Stimulated activated naive CD8-positive, alpha-beta T cell treated with anti-CD3 and anti-CD28 coated beads, Interleukin-15, amount 100 ng/mL, for 72 hours (primary cell): ENCODE data around the gene ABCA6.

ENCODE experiments used
- ATAC-seq: fragments of 150-1000 bp; cut with Tn5 transposase; 2 replicates; pipeline ENCODE4 v1.10.0; 2021; ENCODE audit warnings: mild to moderate bottlenecking, moderate library complexity
- DNase-seq, 2 donors: peaks; one replicate each; pipeline ENCODE4 v3.0.0; 2021 to 2022
- H3K27ac Mint-ChIP-seq, 2 donors: one replicate each; pipeline ENCODE4 v1.8.0; 2022; ENCODE audit warnings: mild to moderate bottlenecking in 2 of 2, mixed read lengths in 2 of 2, moderate library complexity in 2 of 2
- H3K27me3 Mint-ChIP-seq: one replicate; pipeline ENCODE4 v1.8.0; 2022; ENCODE audit warnings: mixed read lengths
- H3K4me1 Mint-ChIP-seq: one replicate; pipeline ENCODE4 v1.8.0; 2022; ENCODE audit warnings: mild to moderate bottlenecking, mixed read lengths
- H3K4me3 Mint-ChIP-seq, 2 donors: one replicate each; pipeline ENCODE4 v1.8.0; 2022; ENCODE audit warnings: mild to moderate bottlenecking in 2 of 2, mixed read lengths in 2 of 2, moderate library complexity in 1 of 2
- H3K9me3 Mint-ChIP-seq, 2 donors: one replicate each; pipeline ENCODE4 v1.8.0; 2022; ENCODE audit warnings: mixed read lengths in 2 of 2

Gene ABCA6

DNA sequence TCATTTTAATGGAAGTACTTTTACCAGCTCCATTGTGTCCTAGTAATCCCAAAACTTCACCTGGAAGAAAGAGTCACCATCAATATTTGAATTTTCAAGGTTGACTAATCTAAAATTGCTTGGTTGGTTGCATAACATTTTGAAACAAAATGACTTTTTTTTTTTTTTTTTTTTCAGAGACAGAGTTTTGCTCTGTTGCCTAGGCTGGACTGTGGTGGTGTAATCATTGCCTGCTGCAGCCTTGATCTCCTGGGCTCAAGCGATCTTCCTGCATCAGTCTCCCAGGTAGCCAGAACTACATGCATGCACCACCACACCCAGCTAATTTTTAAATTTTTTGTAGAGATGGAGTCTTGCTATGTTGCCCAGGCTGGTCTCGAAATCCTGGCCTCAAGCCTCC, 12.6 kb upstream of the ABCA6 start:
- Mint-ChIP-seq H3K9me3 (no peaks in the 10 kb centered on the region), H3K27ac (no peak overlapping the region), H3K27me3 (no peaks in the 10 kb centered on the region), H3K4me1 (no peaks in the 10 kb centered on the region), H3K4me3 (no peak overlapping the region)
- no peak for ATAC-seq
- no peak for DNase-seq

DNA sequence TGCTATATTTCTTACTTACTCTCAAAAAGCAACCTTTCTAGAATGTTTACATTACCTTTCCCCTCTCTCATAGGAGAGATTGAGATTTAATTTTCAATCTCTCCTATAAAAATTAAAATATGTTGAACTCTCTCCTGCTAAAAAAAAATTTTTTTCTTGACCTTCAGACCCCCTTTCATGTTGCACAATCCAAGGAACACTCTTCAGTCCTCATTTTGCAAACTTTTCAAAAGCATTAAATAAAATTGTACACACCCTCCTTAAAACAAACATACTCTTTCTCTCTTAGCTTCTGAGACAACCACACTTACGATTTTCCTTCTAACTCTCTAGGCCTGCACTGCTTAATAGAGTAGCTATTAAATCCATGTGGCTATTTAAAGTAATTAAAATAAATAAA, 8.6 kb upstream of the ABCA6 start:
- no peak for ATAC-seq
- no peak for DNase-seq
- H3K9me3 Mint-ChIP-seq, result no peaks in the 10 kb centered on the region
- no peak overlapping the region for H3K4me3 Mint-ChIP-seq
- H3K27ac Mint-ChIP-seq, result no peak overlapping the region
- no peaks in the 10 kb centered on the region for H3K4me1 Mint-ChIP-seq
- H3K27me3 Mint-ChIP-seq, result no peaks in the 10 kb centered on the region

DNA sequence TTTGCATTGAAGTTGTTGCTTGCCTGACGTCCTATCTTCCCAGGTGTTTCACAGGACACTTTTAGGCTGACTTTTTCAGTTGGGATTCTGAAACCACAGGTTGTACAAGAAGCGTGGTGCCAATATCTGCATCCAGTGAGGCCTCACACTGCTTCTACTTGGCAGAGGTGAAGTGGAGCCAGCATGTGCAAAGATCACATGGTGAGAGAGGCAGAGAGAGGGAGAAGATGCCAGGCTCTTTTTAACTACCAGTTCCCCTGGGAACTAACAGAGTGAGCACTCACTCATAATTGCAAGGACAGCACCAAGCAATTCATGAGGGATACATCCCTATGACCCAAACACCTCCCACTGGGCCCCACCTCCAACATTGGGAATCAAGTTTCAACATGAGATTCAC, 5.8 kb upstream of the ABCA6 start:
- DNase-seq, result no peak
- ATAC-seq, result no peak
- H3K27me3 Mint-ChIP-seq, result no peaks in the 10 kb centered on the region
- H3K9me3 Mint-ChIP-seq, result no peaks in the 10 kb centered on the region
- no peak overlapping the region for H3K27ac Mint-ChIP-seq
- H3K4me1 Mint-ChIP-seq, result no peaks in the 10 kb centered on the region
- no peak overlapping the region for H3K4me3 Mint-ChIP-seq

DNA sequence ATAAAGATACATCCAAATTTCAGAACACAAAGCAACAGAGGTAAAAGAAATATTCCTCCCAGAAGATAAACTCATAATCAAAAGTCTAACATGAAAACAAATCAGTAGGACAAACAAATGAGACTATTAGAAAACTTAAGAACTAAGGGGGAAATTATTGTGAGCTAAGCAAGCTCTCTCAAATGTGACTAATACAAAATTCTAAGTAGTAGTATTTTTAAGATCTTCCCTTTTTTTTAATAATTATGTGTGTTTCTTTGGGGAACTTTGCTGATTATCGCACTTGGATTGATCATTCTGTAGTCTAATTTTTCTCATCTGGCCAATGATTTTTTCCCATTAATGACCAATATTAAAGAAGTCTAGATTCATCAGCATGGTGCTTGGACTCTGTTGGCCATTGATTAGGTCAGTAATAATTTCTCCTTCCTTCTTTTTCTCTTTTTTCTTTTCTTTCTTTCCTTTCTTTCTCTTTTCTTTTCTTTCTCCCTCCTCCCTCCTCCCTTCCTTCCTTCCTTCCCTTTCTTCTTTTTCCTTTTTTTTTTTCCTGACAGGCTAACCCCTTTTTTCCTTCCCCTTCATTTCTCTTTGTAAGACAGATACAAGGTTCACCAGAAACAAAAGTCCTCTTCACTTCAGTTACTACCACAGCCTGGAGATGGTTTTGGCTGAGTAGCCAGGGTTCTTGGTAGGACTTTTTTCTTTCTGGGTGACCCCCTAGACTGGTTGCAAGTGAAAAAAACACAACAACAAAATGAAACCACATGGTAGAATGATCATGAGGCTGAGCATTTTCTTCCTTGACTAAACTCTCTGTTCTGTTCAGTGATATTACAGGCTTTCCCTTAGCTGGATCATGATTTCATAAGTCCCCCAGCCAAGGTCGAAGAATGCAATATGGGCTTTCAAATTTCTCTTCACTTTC, 2.9 kb upstream of the ABCA6 start:
- no peak for ATAC-seq
- peaks cover 7% of the 10 kb centered on the region for H3K27me3 Mint-ChIP-seq
- H3K4me3 Mint-ChIP-seq, result no peak overlapping the region
- no peak for DNase-seq
- H3K9me3 Mint-ChIP-seq, result no peaks in the 10 kb centered on the region
- no peaks in the 10 kb centered on the region for H3K4me1 Mint-ChIP-seq
- H3K27ac Mint-ChIP-seq, result no peak overlapping the region

DNA sequence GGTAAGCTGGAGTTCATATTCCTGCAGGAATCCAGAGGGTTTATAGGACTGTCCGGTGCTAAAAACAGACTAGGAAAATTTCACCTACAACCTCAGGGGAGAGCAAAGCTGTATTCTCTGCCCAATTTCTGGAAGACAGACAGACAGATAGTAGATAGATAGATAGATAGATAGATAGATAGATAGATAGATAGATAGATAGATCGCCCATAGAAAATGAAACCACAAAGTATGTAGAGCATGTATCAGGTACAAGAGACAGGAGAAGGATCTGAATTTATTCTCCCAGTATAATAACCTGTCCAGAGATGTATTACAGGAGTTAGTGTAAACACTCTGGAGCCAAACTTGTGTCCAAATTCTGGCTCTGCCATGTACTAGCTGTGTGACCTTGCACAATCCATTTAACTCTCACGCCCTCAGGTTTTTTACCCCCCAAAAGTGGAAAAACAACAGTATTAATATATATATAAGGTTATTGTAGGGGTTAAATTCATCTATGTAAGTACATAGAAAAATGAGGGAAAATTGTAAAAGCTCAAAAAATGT, 2.1 kb upstream of the ABCA6 start:
- H3K4me1 Mint-ChIP-seq, result no peaks in the 10 kb centered on the region
- no peaks in the 10 kb centered on the region for H3K9me3 Mint-ChIP-seq
- DNase-seq, result no peak
- H3K27me3 Mint-ChIP-seq, result peaks cover 7% of the 10 kb centered on the region
- no peak overlapping the region for H3K4me3 Mint-ChIP-seq
- no peak for ATAC-seq
- H3K27ac Mint-ChIP-seq, result no peak overlapping the region

DNA sequence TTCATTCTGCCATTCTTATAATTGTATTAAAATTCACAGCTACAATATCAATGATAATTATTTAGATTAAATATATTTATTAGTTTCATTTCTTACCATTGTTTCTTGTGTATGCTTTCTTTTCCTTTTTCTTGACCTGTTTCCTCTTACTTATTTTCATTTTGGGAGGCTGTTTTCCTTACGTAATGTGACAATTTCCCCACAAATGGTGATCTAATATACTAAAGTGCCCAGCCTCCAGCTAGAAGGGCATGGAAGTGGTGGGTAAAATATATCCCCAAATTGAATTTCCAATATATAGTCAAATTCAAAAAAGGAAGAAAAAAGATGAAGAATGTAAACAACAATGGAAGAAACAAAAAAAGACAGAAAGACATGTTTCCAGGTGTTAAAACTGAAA, 1.5 kb upstream of the ABCA6 start:
- Mint-ChIP-seq H3K9me3 (no peaks in the 10 kb centered on the region), H3K4me1 (no peaks in the 10 kb centered on the region), H3K4me3 (no peak overlapping the region), H3K27ac (no peak overlapping the region), H3K27me3 (peaks cover 7% of the 10 kb centered on the region)
- DNase-seq, result no peak
- no peak for ATAC-seq

DNA sequence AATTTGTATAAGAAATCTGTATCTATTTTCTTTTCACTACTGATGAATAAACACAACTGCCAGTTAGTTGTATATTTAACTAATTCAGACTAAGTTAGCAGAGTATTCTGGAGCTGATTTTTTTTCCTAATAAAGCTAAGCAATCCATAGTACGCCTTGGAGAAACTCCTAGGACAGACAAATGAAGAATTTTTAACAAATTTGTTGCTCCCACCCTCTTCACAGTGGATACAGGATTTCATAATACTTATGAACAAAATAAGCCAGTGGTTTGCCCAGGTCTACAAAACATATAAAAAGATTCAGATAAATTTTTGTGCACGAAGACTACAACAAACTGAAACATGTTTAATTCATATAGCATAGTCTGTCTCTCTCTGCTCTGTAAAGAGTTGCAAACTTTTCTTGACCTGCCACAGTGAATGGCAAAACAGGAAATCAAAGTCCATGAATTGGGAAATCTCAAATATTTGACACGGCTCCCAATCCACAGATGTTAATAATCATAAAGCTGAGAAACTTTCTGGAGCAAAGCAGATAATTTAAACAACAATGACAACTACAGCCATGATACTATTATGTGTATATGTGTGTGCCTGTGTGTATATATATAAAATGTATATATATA, 594 bp upstream of the ABCA6 start:
- peaks cover 7% of the 10 kb centered on the region for H3K27me3 Mint-ChIP-seq
- no peaks in the 10 kb centered on the region for H3K9me3 Mint-ChIP-seq
- H3K4me1 Mint-ChIP-seq, result no peaks in the 10 kb centered on the region
- ATAC-seq (no peak), DNase-seq (no peak)
- no peak overlapping the region for H3K4me3 Mint-ChIP-seq
- H3K27ac Mint-ChIP-seq, result no peak overlapping the region

DNA sequence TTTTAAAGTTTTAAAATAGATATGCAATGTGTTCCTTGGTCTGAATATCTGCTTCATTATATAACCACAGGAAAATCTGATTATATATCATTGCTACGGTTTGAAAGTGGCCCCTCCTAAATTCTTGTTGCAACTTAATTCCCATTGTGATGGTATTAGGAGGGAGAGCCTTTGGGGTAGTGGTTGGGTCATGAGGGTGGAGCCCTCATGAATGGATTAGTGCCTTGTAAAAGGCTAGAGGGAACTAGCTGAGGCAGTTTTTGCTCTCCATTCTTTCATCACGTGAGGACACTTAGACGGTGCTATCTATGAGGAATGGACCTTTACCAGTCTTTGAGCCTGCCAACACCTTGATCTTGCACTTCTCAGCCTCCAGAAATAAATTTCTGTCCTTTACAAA, 7.6 kb downstream of the ABCA6 start:
- no peaks in the 10 kb centered on the region for H3K27me3 Mint-ChIP-seq
- ATAC-seq (no peak), DNase-seq (no peak)
- H3K27ac Mint-ChIP-seq, result no peak overlapping the region
- no peaks in the 10 kb centered on the region for H3K4me1 Mint-ChIP-seq
- no peaks in the 10 kb centered on the region for H3K9me3 Mint-ChIP-seq
- H3K4me3 Mint-ChIP-seq, result no peak overlapping the region

DNA sequence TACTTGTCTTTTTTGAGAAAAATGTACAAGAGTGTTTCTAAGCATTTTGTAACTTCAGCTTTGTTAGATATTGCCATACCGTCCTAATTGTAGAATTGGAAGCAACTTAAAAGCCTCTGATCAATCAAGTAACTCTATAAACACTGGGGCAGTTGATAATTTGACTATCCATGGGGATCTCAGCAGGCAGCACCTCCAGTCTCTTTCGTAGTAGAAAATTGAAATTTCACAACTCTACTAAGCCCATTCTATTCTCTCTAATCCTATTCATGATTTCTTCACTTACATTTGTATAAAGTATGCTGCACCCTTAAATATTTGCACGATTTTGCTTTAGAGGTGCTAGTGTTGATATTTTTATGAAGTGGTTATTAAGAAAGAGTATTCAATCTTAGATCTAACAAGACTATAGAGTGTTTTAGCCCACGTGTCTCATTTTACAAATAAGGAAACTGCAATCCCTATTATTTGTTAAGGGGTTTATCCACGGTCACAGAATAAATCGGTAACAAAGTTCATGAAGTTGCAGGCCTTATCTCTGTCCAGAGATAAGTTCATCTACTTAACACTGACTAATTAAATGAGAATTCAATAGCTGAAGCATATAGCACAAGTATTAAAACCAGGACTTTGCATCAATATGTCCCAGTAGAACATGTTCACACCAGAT, 10.9 kb downstream of the ABCA6 start:
- Mint-ChIP-seq H3K4me1 (no peaks in the 10 kb centered on the region), H3K9me3 (no peaks in the 10 kb centered on the region), H3K4me3 (no peak overlapping the region), H3K27ac (no peak overlapping the region), H3K27me3 (no peaks in the 10 kb centered on the region)
- no peak for DNase-seq
- ATAC-seq, result no peak

DNA sequence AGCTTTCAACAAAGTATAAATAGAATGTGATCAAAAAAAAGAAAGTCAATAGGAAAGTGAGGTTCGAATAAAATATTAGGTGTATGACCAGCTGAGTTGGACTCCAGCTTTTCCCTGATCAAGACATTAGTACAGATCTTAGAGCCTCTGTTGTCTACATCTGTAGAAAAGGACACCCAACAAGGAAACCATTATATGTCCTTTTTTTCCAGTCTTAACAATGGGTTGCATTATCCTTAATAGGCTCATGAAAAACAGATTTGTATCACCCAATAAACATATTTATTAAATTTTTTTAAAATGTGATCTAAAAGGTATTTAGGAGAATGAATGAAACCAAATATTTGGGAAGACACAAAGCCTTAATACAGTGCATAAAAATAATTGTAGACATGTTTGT, 18.1 kb downstream of the ABCA6 start:
- DNase-seq (no peak), ATAC-seq (no peak)
- Mint-ChIP-seq H3K4me1 (no peaks in the 10 kb centered on the region), H3K27me3 (peaks cover 6% of the 10 kb centered on the region), H3K4me3 (no peak overlapping the region), H3K9me3 (no peaks in the 10 kb centered on the region), H3K27ac (no peak overlapping the region)

DNA sequence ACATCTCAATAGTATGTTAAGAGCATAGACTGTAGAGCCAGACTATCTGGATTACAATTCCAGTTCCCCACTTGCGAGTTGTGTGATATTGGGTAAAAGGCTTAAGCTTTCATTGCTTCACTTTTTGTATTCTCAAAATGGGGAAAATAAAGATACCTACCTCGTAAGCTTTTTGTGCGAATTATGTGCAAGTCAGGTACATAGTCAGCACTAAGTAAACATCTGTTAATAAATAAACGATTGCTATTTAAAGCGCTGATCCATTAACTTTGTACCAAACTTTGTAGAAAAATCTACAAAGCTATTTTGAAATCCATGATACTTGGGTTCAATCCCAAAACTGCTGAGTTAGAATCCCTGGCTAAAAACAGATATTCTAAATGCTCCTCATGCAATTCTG, 19.6 kb downstream of the ABCA6 start:
- peaks cover 6% of the 10 kb centered on the region for H3K27me3 Mint-ChIP-seq
- H3K9me3 Mint-ChIP-seq, result no peaks in the 10 kb centered on the region
- DNase-seq (no peak), ATAC-seq (no peak)
- no peak overlapping the region for H3K4me3 Mint-ChIP-seq
- no peaks in the 10 kb centered on the region for H3K4me1 Mint-ChIP-seq
- H3K27ac Mint-ChIP-seq, result no peak overlapping the region

DNA sequence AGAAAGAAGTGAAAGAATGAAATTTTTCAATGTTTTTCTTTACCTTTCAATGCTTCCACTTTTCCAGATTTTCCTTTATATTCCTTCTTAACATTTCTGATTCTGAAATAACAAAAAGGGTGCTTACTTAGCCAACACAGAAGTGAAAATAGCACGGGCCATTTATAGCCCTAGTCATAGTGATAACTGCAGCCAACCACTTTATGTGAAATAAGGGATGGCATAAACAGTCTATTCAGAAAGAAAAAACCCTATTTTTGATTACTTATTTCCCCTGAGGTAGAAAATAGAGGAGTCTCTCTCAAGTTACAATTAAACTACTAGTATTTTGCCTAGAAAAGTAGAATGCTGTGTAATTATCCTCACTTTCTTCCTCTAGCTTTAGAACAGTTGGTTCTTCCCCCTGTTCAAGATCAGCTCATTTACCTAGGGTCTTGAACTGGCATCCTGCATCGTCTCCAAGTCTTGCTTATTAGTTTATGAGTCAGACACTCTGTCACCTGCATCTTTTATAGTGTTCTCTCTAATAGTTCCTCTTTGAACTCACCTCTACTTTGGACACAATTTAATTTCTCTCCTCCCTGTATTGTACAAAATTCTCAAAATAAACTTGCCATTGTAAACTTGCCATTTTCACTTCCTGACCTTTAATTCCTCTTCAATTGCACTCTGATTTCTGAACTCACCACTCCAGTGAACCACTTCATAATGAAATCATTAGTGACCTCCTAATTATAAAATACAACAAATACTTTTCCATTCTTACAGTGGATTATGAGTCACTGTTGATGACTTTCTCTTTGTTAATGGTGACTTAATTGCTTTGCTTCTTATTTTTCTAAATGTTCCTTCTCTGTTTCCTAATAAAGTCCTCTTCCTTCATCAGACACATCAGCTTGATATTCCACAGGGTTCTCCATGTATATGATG, 23.6 kb downstream of the ABCA6 start:
- H3K4me3 Mint-ChIP-seq, result no peak overlapping the region
- no peaks in the 10 kb centered on the region for H3K4me1 Mint-ChIP-seq
- ATAC-seq, result no peak
- no peaks in the 10 kb centered on the region for H3K9me3 Mint-ChIP-seq
- DNase-seq, result no peak
- peaks cover 6% of the 10 kb centered on the region for H3K27me3 Mint-ChIP-seq
- H3K27ac Mint-ChIP-seq, result no peak overlapping the region

DNA sequence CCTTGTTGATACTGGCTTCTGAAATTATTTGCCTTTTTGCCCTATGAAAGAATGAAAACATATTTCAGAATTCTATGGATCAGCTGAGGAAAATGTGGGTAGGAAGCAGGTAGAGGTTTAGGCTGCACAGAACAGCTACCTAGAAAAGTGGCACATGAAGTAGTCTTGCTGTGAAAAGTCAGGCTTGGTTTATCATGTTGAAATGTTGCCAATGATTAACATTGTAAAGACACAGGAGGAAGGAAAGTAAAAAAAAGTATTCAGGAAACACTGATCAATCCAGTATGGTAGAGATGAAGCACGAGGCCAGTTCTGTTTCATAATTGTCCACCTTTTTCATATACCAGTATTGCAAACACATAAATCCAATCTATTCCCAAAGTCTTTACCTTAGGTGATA, 29.9 kb downstream of the ABCA6 start:
- ATAC-seq, result no peak
- Mint-ChIP-seq H3K27me3 (no peaks in the 10 kb centered on the region), H3K4me1 (no peaks in the 10 kb centered on the region), H3K9me3 (no peaks in the 10 kb centered on the region), H3K4me3 (no peak overlapping the region), H3K27ac (no peak overlapping the region)
- no peak for DNase-seq

DNA sequence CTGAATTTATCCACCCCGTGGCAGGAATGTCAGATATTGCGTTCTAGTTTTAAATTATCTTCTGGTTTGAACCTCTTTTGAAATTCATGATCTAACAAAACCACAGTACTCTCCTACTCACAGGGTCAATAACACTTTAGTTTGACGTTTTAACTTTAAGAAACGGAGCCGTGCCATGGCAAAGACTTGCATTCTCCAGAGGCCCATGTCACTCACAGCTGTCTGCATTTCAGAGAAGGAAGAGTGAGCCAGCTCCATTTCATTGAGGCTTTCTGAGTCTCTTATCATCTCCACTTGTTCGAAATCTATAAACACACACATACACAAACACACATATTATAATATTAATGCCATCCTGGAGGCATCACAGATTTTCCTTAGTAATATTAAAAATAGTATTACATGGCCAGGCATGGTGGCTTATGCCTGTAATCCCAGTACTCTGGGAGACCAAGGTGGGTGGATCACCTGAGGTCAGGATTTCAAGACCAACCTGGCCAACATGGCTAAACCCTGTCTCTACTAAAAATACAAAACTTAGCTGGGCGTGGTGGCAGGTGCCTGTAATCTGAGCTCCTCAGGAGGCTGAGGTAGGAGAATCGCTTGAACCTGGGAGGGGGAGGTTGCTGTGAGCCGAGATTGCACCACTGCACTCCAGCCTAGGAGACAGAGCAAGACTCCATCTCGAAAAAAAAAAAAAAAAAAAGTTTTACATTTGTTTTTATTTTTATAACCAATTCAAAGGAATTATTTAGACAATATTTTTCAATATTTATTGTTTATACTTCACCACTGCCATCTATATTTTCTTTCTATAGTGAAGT, 35.6 kb downstream of the ABCA6 start:
- DNase-seq, result no peak
- no peak overlapping the region for H3K27ac Mint-ChIP-seq
- no peaks in the 10 kb centered on the region for H3K27me3 Mint-ChIP-seq
- H3K4me1 Mint-ChIP-seq, result no peaks in the 10 kb centered on the region
- no peak for ATAC-seq
- H3K9me3 Mint-ChIP-seq, result no peaks in the 10 kb centered on the region
- no peak overlapping the region for H3K4me3 Mint-ChIP-seq
